H9 (cell line): ENCODE measurements around the gene OSTC. TPM values are rescaled to one million over a fixed set of nuclear protein-coding genes. Genes with fewer than 3 reads are reported as not detected.

ENCODE experiments used
- DNase-seq: peaks from one replicate; pipeline ENCODE4 v3.0.0-alpha.2; 2017
- H2AFZ ChIP-seq: one replicate; pipeline ENCODE4 v1.6.1; 2013; ENCODE audit warnings: mild to moderate bottlenecking, low read length, control low read depth, moderate library complexity
- H2AK5ac ChIP-seq: 2 replicates; pipeline ENCODE4 v1.6.1; 2013; ENCODE audit warnings: low read length, control low read depth, mixed read lengths; ENCODE audit not compliant: insufficient read length
- H2BK120ac ChIP-seq: one replicate; pipeline ENCODE4 v1.6.1; 2013; ENCODE audit warnings: low read depth, mild to moderate bottlenecking, low read length, control low read depth, inconsistent platforms; ENCODE audit not compliant: poor library complexity, severe bottlenecking
- H2BK12ac ChIP-seq: 2 replicates; pipeline ENCODE4 v1.6.1; 2013; ENCODE audit warnings: low read length, control low read depth, mixed read lengths, low read depth; ENCODE audit not compliant: insufficient read length
- H2BK15ac ChIP-seq: 2 replicates; pipeline ENCODE4 v1.6.1; 2013; ENCODE audit warnings: low read depth, low read length, control low read depth
- H2BK20ac ChIP-seq: one replicate; pipeline ENCODE4 v1.6.1; 2013; ENCODE audit warnings: low read depth, mild to moderate bottlenecking, low read length, control low read depth, inconsistent platforms; ENCODE audit not compliant: poor library complexity, severe bottlenecking
- H2BK5ac ChIP-seq: 2 replicates; pipeline ENCODE4 v1.6.1; 2013; ENCODE audit warnings: low read length, control low read depth, mixed read lengths; ENCODE audit not compliant: insufficient read length
- H3K14ac ChIP-seq: 2 replicates; pipeline ENCODE4 v1.6.1; 2013; ENCODE audit warnings: low read length, control low read depth; ENCODE audit not compliant: insufficient read depth
- H3K18ac ChIP-seq: 2 replicates; pipeline ENCODE4 v1.6.1; 2013; ENCODE audit warnings: low read depth, mild to moderate bottlenecking, mixed read lengths, low read length, control low read depth; ENCODE audit not compliant: insufficient read length
- H3K23ac ChIP-seq: 2 replicates; pipeline ENCODE4 v1.6.1; 2013; ENCODE audit warnings: low read length, control low read depth, mixed read lengths, low read depth; ENCODE audit not compliant: insufficient read length
- H3K23me2 ChIP-seq: 2 replicates; pipeline ENCODE4 v1.6.1; 2013; ENCODE audit warnings: low read depth, mild to moderate bottlenecking, mixed read lengths, low read length, control low read depth; ENCODE audit not compliant: insufficient read length, poor library complexity, severe bottlenecking
- H3K27ac ChIP-seq: 2 replicates; pipeline ENCODE4 v1.5.1; 2013; ENCODE audit warnings: low read length, control low read depth, mixed read lengths, low read depth; ENCODE audit not compliant: insufficient read length
- H3K27me3 ChIP-seq: 2 replicates; pipeline ENCODE4 v1.6.1; 2013; ENCODE audit warnings: low read length, control low read depth, inconsistent platforms; ENCODE audit not compliant: insufficient read depth
- H3K4ac ChIP-seq: 2 replicates; pipeline ENCODE4 v1.6.1; 2013; ENCODE audit warnings: low read depth, mild to moderate bottlenecking, control low read depth, inconsistent platforms, low read length, moderate library complexity
- H3K4me1 ChIP-seq: 2 replicates; pipeline ENCODE4 v1.6.1; 2013; ENCODE audit warnings: low read length, control low read depth, inconsistent platforms; ENCODE audit not compliant: insufficient read depth
- H3K4me2 ChIP-seq: 2 replicates; pipeline ENCODE4 v1.6.1; 2013; ENCODE audit warnings: low read length, control low read depth, mixed read lengths; ENCODE audit not compliant: insufficient read length, insufficient read depth
- H3K56ac ChIP-seq: 2 replicates; pipeline ENCODE4 v1.6.1; 2013; ENCODE audit warnings: low read depth, mild to moderate bottlenecking, mixed read lengths, low read length, control low read depth; ENCODE audit not compliant: insufficient read length
- H3K79me1 ChIP-seq: 2 replicates; pipeline ENCODE4 v1.6.1; 2013; ENCODE audit warnings: low read depth, mild to moderate bottlenecking, moderate library complexity, low read length, control low read depth, inconsistent platforms; ENCODE audit not compliant: insufficient read depth, poor library complexity, severe bottlenecking
- H3K79me2 ChIP-seq: 2 replicates; pipeline ENCODE4 v1.6.1; 2013; ENCODE audit warnings: low read length, control low read depth, inconsistent platforms; ENCODE audit not compliant: insufficient read depth
- H3K9ac ChIP-seq: 2 replicates; pipeline ENCODE4 v1.6.1; 2013; ENCODE audit warnings: low read length, control low read depth, mixed read lengths; ENCODE audit not compliant: insufficient read length; ENCODE audit errors: extremely low read depth
- H3K9me3 ChIP-seq: one replicate; pipeline ENCODE4 v1.6.1; 2013; ENCODE audit warnings: low read depth, low read length, inconsistent platforms; ENCODE audit not compliant: control insufficient read depth
- H3T11ph ChIP-seq: one replicate; pipeline ENCODE4 v1.6.1; 2013; ENCODE audit warnings: mild to moderate bottlenecking, low read length, control low read depth, inconsistent platforms
- H4K20me1 ChIP-seq: one replicate; pipeline ENCODE4 v1.6.1; 2013; ENCODE audit not compliant: control insufficient read depth, insufficient read length, insufficient read depth
- H4K5ac ChIP-seq: 2 replicates; pipeline ENCODE4 v1.6.1; 2013; ENCODE audit warnings: low read depth, mild to moderate bottlenecking, mixed read lengths, low read length, control low read depth; ENCODE audit not compliant: insufficient read length
- H4K8ac ChIP-seq: replicated peaks from 2 replicates; pipeline ENCODE4 v1.6.1; 2013; ENCODE audit warnings: low read length, control low read depth, mixed read lengths, low read depth; ENCODE audit not compliant: insufficient read length
- H4K91ac ChIP-seq: 2 replicates; pipeline ENCODE4 v1.6.1; 2013; ENCODE audit warnings: low read depth, mild to moderate bottlenecking, moderate library complexity, mixed read lengths, low read length, control low read depth; ENCODE audit not compliant: insufficient read length
- H3K27ac Mint-ChIP-seq, 3 experiments: 2 replicates in 2 of 3; 3 replicates in 1 of 3; pipeline ENCODE4 v1.8.0; 2020 to 2021; ENCODE audit warnings: mixed read lengths in 3 of 3, mild to moderate bottlenecking in 1 of 3, moderate library complexity in 1 of 3
- H3K27me3 Mint-ChIP-seq: 2 replicates; pipeline ENCODE4 v1.8.0; 2021; ENCODE audit warnings: low read depth, mild to moderate bottlenecking, moderate library complexity, mixed read lengths
- H3K36me3 Mint-ChIP-seq, 3 experiments: 2 replicates in 2 of 3; 3 replicates in 1 of 3; pipeline ENCODE4 v1.8.0; 2020 to 2021; ENCODE audit warnings: low read depth in 3 of 3, mixed read lengths in 3 of 3; ENCODE audit not compliant: insufficient read depth in 1 of 3
- H3K4me1 Mint-ChIP-seq, 2 experiments: 2 replicates each; pipeline ENCODE4 v1.8.0; 2020; ENCODE audit warnings: mixed read lengths in 2 of 2
- H3K4me3 Mint-ChIP-seq, 2 experiments: 2 replicates in 1 of 2; 3 replicates in 1 of 2; pipeline ENCODE4 v1.8.0; 2020 to 2021; ENCODE audit warnings: mild to moderate bottlenecking in 2 of 2, mixed read lengths in 2 of 2, moderate library complexity in 1 of 2
- H3K9me3 Mint-ChIP-seq, 2 experiments: 2 replicates in 1 of 2; 3 replicates in 1 of 2; pipeline ENCODE4 v1.8.0; 2020; ENCODE audit warnings: mild to moderate bottlenecking in 2 of 2, mixed read lengths in 2 of 2, moderate library complexity in 1 of 2
- CTCF ChIP-seq: fragments of 200-600 bp; sonication (generic); conservative IDR thresholded peaks from 3 replicates; pipeline ENCODE4 v1.8.0; 2021; ENCODE audit warnings: antibody characterized with exemption, mild to moderate bottlenecking
- WGBS: extraction: QIAGEN DNeasy Blood & Tissue Kit; methylation state at CpG from one replicate; pipeline ENCODE4 v1.1.7; 2013; ENCODE audit warnings: missing lambda C conversion rate, low lambda C conversion rate, mixed read lengths; ENCODE audit not compliant: insufficient read length; ENCODE audit errors: extremely low coverage; 5-methylcytosine and 5-hydroxymethylcytosine counted together
- total RNA-seq: library from RNA; stranded (reverse); gene quantifications from 2 replicates; pipeline ENCODE4 v1.2.1, GENCODE V29; 2021

The OSTC gene
- total RNA-seq, 1 experiment from 2014 or later: 130 TPM

GRCh38 chr4:108644237-108644636 is 6.2 kb upstream of the OSTC start:
- Histone ChIP-seq H3K23me2 (no peaks in the 10 kb centered on the region), H3K4me2 (no peak overlapping the region), H2BK5ac (no peak overlapping the region), H3K27ac (no peak overlapping the region), H3K79me1 (no peaks in the 10 kb centered on the region), H2BK15ac (no peak overlapping the region), H4K8ac (no peak overlapping the region), H4K20me1 (no peaks in the 10 kb centered on the region), H3K4ac (no peak overlapping the region), H3K18ac (no peak overlapping the region), H3K9ac (no peak overlapping the region), H2BK12ac (no peak overlapping the region), H3K56ac (no peak overlapping the region), H3K23ac (no peak overlapping the region), H2BK20ac (no peak overlapping the region), H2BK120ac (no peak overlapping the region), H3K4me1 (no peaks in the 10 kb centered on the region), H2AFZ (no peak overlapping the region), H3K79me2 (no peaks in the 10 kb centered on the region), H3T11ph (no peak overlapping the region), H4K5ac (no peak overlapping the region), H3K9me3 (no peaks in the 10 kb centered on the region), H3K27me3 (no peaks in the 10 kb centered on the region), H2AK5ac (no peak overlapping the region), H3K14ac (no peak overlapping the region), H4K91ac (no peak overlapping the region)
- no peaks in the 10 kb centered on the region; a peak in 1 of 5 replicates for H3K9me3 Mint-ChIP-seq
- no peaks in the 10 kb centered on the region for H3K36me3 Mint-ChIP-seq
- H3K27me3 Mint-ChIP-seq: no peaks in the 10 kb centered on the region
- no peak for DNase-seq
- TF ChIP-seq CTCF: no peak
- H3K4me3 Mint-ChIP-seq: no peak overlapping the region
- no CpG with 5 or more reads among the region's 1 CpG for WGBS
- no peaks in the 10 kb centered on the region; a peak in 1 of 4 replicates for H3K4me1 Mint-ChIP-seq
- no peak overlapping the region for H3K27ac Mint-ChIP-seq
